KBM-7 (cell line): Measurements from ENCODE around the gene SLX9.
"Not testable (repeated sequence)": the region's sequence is repeated elsewhere in the genome, so short reads cannot be mapped to it uniquely, and the experiment has no call there.

ENCODE experiments used
- DNase-seq: peaks from one replicate; pipeline ENCODE4 v3.0.0-alpha.2; 2015
- in situ Hi-C: fragments of 300-500 bp; cut with MboI; formaldehyde crosslinking; loops from 2 replicates; pipeline ENCODE4 v1.14.3; 2020; ENCODE audit warnings: low sequenced_read_pairs, low pct_unique_long_range_greater_than_20kb, mixed read lengths

SLX9 gene

GRCh38 chr21:44912506-44913412 lies 27.1 kb upstream of the SLX9 start:
- DNase-seq, in situ Hi-C loops: not testable (repeated sequence)

- DNase-seq: no peak
- in situ Hi-C loops: no loop called here
These were observed 26.2 kb upstream of the SLX9 start for GRCh38 chr21:44913425-44914175.

- in situ Hi-C loops: no loop called here
- DNase-seq: peak; percentile 43
These were observed 25.5 kb upstream of the SLX9 start for GRCh38 chr21:44914176-44914874.

DNA sequence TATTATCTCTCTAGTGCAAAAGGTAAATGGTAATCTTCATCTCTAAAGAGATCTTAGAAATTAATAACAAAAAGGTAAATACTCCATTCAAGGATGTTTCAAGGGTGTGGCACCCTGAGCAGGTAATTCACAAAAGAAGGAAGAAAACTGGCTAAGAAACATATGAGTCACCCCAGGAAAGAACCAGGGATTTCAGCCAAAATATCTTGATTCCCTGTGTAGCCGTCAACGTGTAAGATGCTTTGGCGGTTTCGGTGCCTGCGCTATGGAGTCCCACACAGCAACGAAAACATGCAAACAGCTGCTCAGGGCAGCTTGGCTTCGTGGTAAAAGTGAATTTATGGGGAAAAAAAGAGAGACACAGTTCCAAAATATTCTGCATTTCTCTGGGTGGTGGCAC lies 22.9 kb upstream of the SLX9 start:
- in situ Hi-C loops: no loop called here
- no peak for DNase-seq

- in situ Hi-C loops: no loop called here
- DNase-seq: no peak
These were observed 22.3 kb upstream of the SLX9 start for GRCh38 chr21:44917446-44918106.

DNA sequence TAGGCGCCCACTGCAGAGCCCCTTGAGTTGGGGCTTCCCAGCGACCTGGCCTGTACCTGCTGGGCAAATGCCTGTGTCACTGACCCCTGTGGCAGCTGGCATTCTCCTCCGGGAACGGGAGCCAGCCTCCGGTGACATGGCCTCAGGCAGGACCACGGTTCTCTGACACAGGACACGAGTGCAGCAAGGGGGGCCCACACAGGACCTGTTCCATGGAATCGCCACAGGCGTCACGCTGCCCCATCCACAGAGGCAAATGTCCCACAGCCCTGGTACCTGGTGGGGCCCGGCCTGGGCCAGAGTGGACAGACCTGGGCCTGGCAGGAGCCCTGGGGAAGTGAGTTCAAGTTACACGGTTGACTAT lies 21.7 kb upstream of the SLX9 start:
- DNase-seq: no peak
- in situ Hi-C loops: no loop called here

- in situ Hi-C loops: no loop called here
- DNase-seq: no peak
These were observed 21.2 kb upstream of the SLX9 start for GRCh38 chr21:44918581-44919033.

DNA sequence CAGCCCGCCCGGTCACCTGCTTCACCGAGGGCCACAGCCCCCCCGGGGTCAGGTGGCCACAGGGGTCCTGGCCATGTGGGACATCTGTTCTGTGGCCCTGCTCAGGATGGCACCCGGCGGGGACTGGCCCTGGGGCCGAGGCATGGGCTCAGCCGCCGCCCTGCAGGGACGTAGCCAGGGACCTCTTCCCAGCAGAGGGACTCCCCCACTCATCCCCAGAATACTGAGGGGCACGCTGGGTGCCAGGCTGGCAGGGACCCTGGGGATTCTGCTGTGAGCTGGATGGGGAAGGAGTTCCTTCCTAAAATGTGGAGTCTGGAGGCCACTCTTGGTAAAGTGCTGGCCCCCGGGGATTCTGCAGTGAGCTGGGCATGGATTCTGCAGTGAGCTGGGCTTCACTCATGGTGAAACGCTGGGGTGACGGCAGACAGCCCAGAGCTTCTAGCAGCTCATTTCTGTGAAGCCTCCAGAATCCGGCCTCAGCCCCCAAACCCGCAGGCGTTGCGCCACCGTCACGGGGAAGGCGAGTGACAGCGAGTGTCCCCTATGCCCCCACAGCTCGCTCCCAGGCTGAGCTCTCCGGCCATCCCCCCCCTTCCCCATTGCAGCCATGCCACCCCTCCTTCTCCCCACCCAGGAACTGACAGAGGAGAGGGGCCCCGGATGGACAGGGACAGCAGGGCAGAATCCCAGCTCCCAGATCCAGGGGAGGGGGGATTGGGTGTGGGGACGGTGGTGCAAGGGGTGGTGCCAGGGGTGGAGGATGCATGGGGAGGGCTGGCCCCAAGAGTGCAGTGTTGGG lies 20.5 kb upstream of the SLX9 start:
- in situ Hi-C loops: no loop called here
- DNase-seq: no peak

- in situ Hi-C loops: no loop called here
- no peak for DNase-seq
These were observed 19.7 kb upstream of the SLX9 start for GRCh38 chr21:44919913-44920693.

- peak; percentile 90 for DNase-seq
- in situ Hi-C loops: no loop called here
These were observed 18.9 kb upstream of the SLX9 start, which contains the start of gene ITGB2 for GRCh38 chr21:44920694-44921604. Gene ITGB2, minus strand, starts transcription at chr21:44920899. Its CDS starts 10,117 bp downstream, at chr21:44910782.

- DNase-seq: no peak
- in situ Hi-C loops: no loop called here
These were observed 17.9 kb upstream of the SLX9 start for GRCh38 chr21:44921928-44922327.

DNA sequence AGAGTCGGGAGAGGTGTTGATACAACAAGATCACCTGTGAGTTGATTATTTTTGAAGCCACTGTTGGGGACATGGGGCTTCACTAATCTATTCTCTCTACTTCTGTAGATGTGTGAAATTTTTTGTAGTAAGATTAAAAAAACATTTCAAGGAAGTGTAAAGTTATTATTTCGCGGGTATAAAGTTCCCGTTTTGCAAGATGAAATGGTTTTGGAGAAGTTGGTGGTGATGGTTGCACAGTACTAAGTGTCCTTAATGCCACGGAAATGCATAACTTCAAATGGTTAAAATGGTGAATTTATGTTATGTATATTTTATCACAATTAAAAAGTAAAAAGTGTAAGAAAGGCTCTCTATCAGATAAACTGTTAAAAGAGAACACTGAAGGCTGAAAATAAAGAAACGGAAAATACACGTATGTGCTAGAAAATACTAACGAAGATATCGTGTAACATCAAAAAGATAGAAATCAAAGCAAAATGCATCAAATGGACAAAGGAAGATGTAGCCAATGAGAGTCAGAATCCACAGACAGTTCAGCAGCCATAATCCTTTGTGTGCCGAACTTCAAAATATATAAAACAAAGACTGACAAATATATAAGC lies 16.2 kb upstream of the SLX9 start:
- in situ Hi-C loops: no loop called here

DNA sequence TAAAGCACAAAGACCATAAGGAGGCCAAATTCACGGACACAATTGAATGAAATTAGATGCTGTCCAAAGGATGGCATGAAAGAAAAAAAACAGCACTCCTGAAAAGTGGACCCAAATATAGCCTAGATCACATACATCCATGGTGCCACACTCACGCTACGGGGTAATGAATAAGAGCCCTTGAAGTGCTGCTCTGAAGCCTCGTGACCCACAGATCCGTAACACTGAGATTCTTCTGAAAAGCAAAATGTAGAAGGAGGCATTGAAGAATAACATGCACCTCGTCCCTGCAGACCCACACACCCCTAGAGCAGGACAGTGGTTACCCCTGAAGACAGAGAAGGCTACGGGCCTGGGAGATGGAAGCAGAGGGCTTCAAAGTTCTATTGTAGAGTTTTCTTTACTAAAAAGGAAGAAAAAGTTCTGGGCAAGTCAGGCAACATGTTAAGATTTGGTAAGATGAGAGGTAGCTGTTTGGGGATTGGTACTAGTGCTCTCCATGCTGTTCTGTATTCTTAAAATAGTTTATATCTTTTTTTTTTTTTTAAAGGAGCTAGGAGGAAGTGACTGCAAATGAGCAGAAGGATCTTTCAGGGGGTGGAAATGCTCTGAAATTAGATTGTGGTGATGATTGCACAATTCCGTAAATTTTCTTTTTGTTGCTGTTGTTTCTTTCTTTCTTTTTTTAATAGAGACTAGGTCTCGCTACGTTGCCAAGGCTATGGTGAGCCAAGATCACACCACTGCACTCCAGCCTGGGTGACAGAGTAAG lies 15.0 kb upstream of the SLX9 start:
- in situ Hi-C loops: no loop called here
- peak; percentile 90 for DNase-seq

More for the DNA sequence above, 16.2 kb upstream of the SLX9 start:
- DNase-seq: no peak

- DNase-seq: no peak
- in situ Hi-C loops: no loop called here
These were observed 14.5 kb upstream of the SLX9 start for GRCh38 chr21:44925378-44925755.

DNA sequence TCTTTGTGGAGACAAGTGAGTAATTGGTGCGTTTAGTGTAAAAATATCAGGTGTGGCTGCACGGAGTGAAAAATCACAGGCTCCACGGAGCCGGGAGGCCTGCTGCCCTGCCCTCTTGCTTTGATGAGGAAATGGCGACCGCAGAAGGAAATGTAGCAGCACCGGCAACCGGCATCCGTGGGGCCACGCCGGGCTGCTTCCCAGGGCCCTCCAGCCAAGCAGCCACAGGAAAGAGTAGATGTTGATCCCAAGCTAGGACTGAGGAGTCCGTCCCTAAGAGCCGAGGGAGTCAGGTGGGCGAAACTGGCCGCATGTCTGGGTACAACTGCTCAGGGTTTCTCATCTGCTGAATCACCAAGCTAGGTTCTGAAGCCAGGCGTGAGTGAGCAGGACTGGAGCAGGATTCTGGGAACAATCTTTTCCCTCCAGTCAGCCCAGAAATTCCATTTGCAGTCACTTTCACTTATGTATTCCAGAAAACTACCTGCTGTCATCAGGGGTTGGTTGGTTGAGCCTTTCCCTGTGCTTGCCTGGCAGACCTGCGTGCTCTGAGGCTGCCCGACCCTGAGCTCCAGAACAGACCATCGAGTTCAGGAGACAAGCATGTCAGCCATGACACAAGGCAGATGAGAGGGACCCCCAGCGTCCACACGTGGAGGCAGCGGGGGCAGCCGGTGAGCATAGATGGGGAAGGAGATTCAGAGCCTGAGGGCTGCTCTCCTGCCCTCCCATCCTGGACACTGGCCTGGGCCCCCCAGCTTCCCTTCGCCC lies 13.3 kb upstream of the SLX9 start:
- in situ Hi-C loops: no loop called here
- DNase-seq: peak; percentile 56
